Right renal pelvis (tissue), 4 donors: Measurements from ENCODE around the gene CCDC97. TPM values are rescaled to one million over a fixed set of nuclear protein-coding genes. Genes with fewer than 3 reads are reported as not detected.
"Not testable (repeated sequence)": the region's sequence is repeated elsewhere in the genome, so short reads cannot be mapped to it uniquely, and the experiment has no call there.

Experiments used
- DNase-seq, 4 donors: peaks; one replicate each; pipeline ENCODE4 v3.0.0-alpha.2; 2013; ENCODE audit warnings: low read depth in 4 of 4, low spot score in 3 of 4, missing footprints in 1 of 4
- polyA plus RNA-seq, 4 donors: library from polyadenylated mRNA; unstranded; fragments of 120-200 nt; gene quantifications; one replicate each; pipeline ENCODE4 v1.2.1, GENCODE V29; 2013; ENCODE audit not compliant: insufficient read length in 4 of 4

CCDC97 gene
- polyA plus RNA-seq, 4 donors, result 33.1 to 36.2 (median 34.5) TPM

GRCh38 chr19:41330946-41331678 is 21.1 kb downstream of the CCDC97 start:
- DNase-seq, result no peak

- DNase-seq, result no peak
Measured at GRCh38 chr19:41332000-41332399, 22.0 kb downstream of the CCDC97 start.

- DNase-seq, result no peak
Measured at GRCh38 chr19:41332468-41332867, 22.5 kb downstream of the CCDC97 start.

- no peak for DNase-seq
Measured at GRCh38 chr19:41334793-41335192, 24.8 kb downstream of the CCDC97 start.

GRCh38 chr19:41335467-41335866 is 25.5 kb downstream of the CCDC97 start:
- no peak for DNase-seq

GRCh38 chr19:41339936-41340335 is 30.0 kb downstream of the CCDC97 start:
- no peak for DNase-seq

- DNase-seq, result no peak
Measured at GRCh38 chr19:41341669-41342490, 31.9 kb downstream of the CCDC97 start.

- no peak for DNase-seq
Measured at GRCh38 chr19:41344162-41344561, 34.2 kb downstream of the CCDC97 start.

GRCh38 chr19:41346916-41347315 is 36.9 kb downstream of the CCDC97 start:
- not testable (repeated sequence) for DNase-seq

GRCh38 chr19:41350735-41351338 is 40.9 kb downstream of the CCDC97 start:
- DNase-seq, result no peak

GRCh38 chr19:41351339-41352245 is 41.6 kb downstream of the CCDC97 start:
- no peak for DNase-seq

- no peak for DNase-seq
Measured at GRCh38 chr19:41352279-41352608, 42.3 kb downstream of the CCDC97 start.

GRCh38 chr19:41352609-41353465 is 42.9 kb downstream of the CCDC97 start:
- no peak for DNase-seq

GRCh38 chr19:41353466-41354342 is 43.7 kb downstream of the CCDC97 start, which contains the start of gene TGFB1:
TGFB1 (minus strand) TSS chr19:41353922; CDS start chr19:41353044, 878 bp downstream.
- peak in 1 of 4 donors; percentile 54 for DNase-seq

- no peak for DNase-seq
Measured at GRCh38 chr19:41354343-41354953, 44.5 kb downstream of the CCDC97 start.

- no peak for DNase-seq
Measured at GRCh38 chr19:41355035-41355434, 45.1 kb downstream of the CCDC97 start.

- DNase-seq, result no peak
Measured at GRCh38 chr19:41355802-41356201, 45.8 kb downstream of the CCDC97 start.
